PC-3 (cell line): ENCODE data around the gene PMF1. TPM values are rescaled to one million over a fixed set of nuclear protein-coding genes. Genes with fewer than 3 reads are reported as not detected.

Experiments used
- ATAC-seq: fragments of 200-7000 bp; cut with Tn5 transposase; 2 replicates; pipeline ENCODE4 v1.9.1; 2020; ENCODE audit warnings: mild to moderate bottlenecking, moderate library complexity
- BruUV-seq: library from RNA; stranded (reverse); fragments of 400-500 nt; replicated peaks from 2 replicates; lab custom pipeline; 2021; lab: Mats Ljungman, UMichigan
- CTCF ChIA-PET: fragments of 300-600 bp; sonication (Branson Sonifier 250); formaldehyde crosslinking; loops from one replicate; lab custom pipeline; 2022; ENCODE audit warnings: antibody characterized with exemption; lab: Charles Lee
- POLR2A ChIA-PET: fragments of 300-600 bp; sonication (Branson Sonifier 250); formaldehyde crosslinking; loops from one replicate; lab custom pipeline; 2022; ENCODE audit warnings: antibody characterized with exemption; ENCODE audit not compliant: unreplicated experiment; lab: Charles Lee
- DNase-seq: peaks from one replicate; pipeline ENCODE4 v3.0.0-alpha.2; 2015
- H2AFZ ChIP-seq: fragments of 300-600 bp; sonication (generic); 2 replicates; pipeline ENCODE4 v1.6.0; 2016; ENCODE audit warnings: antibody characterized with exemption, low read length
- H3F3A ChIP-seq: fragments of 300-600 bp; sonication (generic); one replicate; pipeline ENCODE4 v1.6.0; 2017; ENCODE audit warnings: antibody characterized with exemption, low read length, control low read depth, mild to moderate bottlenecking; ENCODE audit not compliant: unreplicated experiment
- H3K27ac ChIP-seq: fragments of 300-600 bp; sonication (generic); 2 replicates; pipeline ENCODE4 v1.5.1; 2016; ENCODE audit warnings: mild to moderate bottlenecking, low read length
- H3K27me3 ChIP-seq: fragments of 300-600 bp; sonication (generic); 2 replicates; pipeline ENCODE4 v1.6.1; 2016; ENCODE audit warnings: low read length, mixed read lengths
- H3K36me3 ChIP-seq: fragments of 300-600 bp; sonication (generic); 2 replicates; pipeline ENCODE4 v1.6.1; 2016; ENCODE audit warnings: low read depth, mixed run types, low read length, mixed read lengths
- H3K4me1 ChIP-seq: fragments of 300-600 bp; sonication (generic); 2 replicates; pipeline ENCODE4 v1.5.1; 2016; ENCODE audit warnings: low read length; ENCODE audit not compliant: insufficient read depth
- H3K4me2 ChIP-seq: fragments of 300-600 bp; sonication (generic); 2 replicates; pipeline ENCODE4 v1.6.0; 2016; ENCODE audit warnings: low read length
- H3K4me3 ChIP-seq: fragments of 300-600 bp; sonication (generic); 2 replicates; pipeline ENCODE4 v1.5.1; 2016; ENCODE audit warnings: mild to moderate bottlenecking, low read length, mixed read lengths
- H3K79me2 ChIP-seq: fragments of 300-600 bp; sonication (generic); 2 replicates; pipeline ENCODE4 v1.6.1; 2017; ENCODE audit warnings: low read length, mixed read lengths
- H3K9ac ChIP-seq: fragments of 300-600 bp; sonication (generic); 2 replicates; pipeline ENCODE4 v1.6.0; 2016; ENCODE audit warnings: mild to moderate bottlenecking, low read length
- H3K9me2 ChIP-seq: fragments of 300-600 bp; sonication (generic); replicated peaks from 2 replicates; pipeline ENCODE4 v1.6.1; 2016; ENCODE audit warnings: mixed run types, low read length, mixed read lengths
- H3K9me3 ChIP-seq: fragments of 300-600 bp; sonication (generic); 2 replicates; pipeline ENCODE4 v1.6.1; 2016; ENCODE audit warnings: low read length, mixed read lengths
- H4K20me1 ChIP-seq: fragments of 300-600 bp; sonication (generic); 2 replicates; pipeline ENCODE4 v1.6.1; 2016; ENCODE audit warnings: low read length, mixed read lengths
- EZH2 ChIP-seq: fragments of 300-600 bp; sonication (generic); IDR thresholded peaks from one replicate; pipeline ENCODE4 v1.6.1; 2017; ENCODE audit warnings: antibody characterized with exemption, mild to moderate bottlenecking, low read length; ENCODE audit not compliant: unreplicated experiment
- EZH2phosphoT487 ChIP-seq: fragments of 300-600 bp; sonication (generic); IDR thresholded peaks from 2 replicates; pipeline ENCODE4 v1.6.1; 2018; ENCODE audit warnings: mild to moderate bottlenecking, antibody characterized with exemption, low read length, borderline replicate concordance
- intact Hi-C: fragments of 100-400 bp; cut with micrococcal nuclease; formaldehyde crosslinking; loops from 2 replicates; pipeline ENCODE4 v1.9.0; 2023
- total RNA-seq: library from RNA; depleted of rRNA; stranded (reverse); fragments of >200 nt; gene quantifications from 2 replicates; pipeline ENCODE4 v1.2.3, GENCODE V29; 2014
- TF ChIP-seq, protein P1 (sequence below): fragments of 300-600 bp; sonication (generic); conservative IDR thresholded peaks from 2 replicates; pipeline ENCODE4 v1.5.1; 2017; ENCODE audit warnings: antibody characterized with exemption, low read depth, mild to moderate bottlenecking, low read length

The PMF1 gene
- total RNA-seq, 1 experiment from 2014 or later: 131 TPM

DNA sequence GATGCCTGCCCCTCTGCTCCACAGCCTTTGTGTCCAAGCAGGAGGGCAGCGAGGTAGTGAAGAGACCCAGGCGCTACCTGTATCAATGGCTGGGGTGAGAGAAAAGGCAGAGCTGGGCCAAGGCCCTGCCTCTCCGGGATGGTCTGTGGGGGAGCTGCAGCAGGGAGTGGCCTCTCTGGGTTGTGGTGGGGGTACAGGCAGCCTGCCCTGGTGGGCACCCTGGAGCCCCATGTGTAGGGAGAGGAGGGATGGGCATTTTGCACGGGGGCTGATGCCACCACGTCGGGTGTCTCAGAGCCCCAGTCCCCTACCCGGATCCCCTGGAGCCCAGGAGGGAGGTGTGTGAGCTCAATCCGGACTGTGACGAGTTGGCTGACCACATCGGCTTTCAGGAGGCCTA lies 29.9 kb downstream of the PMF1 start:
- intact Hi-C loops: no loop called here
- Histone ChIP-seq H3F3A (no peaks in the 10 kb centered on the region), H3K36me3 (peaks cover 9% of the 10 kb centered on the region), H3K9me3 (no peaks in the 10 kb centered on the region), H3K79me2 (no peaks in the 10 kb centered on the region), H3K27ac (no peak overlapping the region), H3K9ac (no peak overlapping the region), H3K4me2 (no peak overlapping the region), H3K27me3 (no peaks in the 10 kb centered on the region), H2AFZ (no peak overlapping the region), H3K4me1 (peaks cover 15% of the 10 kb centered on the region), H4K20me1 (no peaks in the 10 kb centered on the region), H3K9me2 (no peaks in the 10 kb centered on the region), H3K4me3 (no peak overlapping the region)
- ChIA-PET POLR2A (no interaction called here), CTCF (no interaction called here)
- DNase-seq (no peak), ATAC-seq (no peak)
- no TSS peak for BruUV-seq
- TF ChIP-seq, protein P1, sequence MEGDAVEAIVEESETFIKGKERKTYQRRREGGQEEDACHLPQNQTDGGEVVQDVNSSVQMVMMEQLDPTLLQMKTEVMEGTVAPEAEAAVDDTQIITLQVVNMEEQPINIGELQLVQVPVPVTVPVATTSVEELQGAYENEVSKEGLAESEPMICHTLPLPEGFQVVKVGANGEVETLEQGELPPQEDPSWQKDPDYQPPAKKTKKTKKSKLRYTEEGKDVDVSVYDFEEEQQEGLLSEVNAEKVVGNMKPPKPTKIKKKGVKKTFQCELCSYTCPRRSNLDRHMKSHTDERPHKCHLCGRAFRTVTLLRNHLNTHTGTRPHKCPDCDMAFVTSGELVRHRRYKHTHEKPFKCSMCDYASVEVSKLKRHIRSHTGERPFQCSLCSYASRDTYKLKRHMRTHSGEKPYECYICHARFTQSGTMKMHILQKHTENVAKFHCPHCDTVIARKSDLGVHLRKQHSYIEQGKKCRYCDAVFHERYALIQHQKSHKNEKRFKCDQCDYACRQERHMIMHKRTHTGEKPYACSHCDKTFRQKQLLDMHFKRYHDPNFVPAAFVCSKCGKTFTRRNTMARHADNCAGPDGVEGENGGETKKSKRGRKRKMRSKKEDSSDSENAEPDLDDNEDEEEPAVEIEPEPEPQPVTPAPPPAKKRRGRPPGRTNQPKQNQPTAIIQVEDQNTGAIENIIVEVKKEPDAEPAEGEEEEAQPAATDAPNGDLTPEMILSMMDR: no peak
- no peak for TF ChIP-seq EZH2phosphoT487
- no peak for TF ChIP-seq EZH2

DNA sequence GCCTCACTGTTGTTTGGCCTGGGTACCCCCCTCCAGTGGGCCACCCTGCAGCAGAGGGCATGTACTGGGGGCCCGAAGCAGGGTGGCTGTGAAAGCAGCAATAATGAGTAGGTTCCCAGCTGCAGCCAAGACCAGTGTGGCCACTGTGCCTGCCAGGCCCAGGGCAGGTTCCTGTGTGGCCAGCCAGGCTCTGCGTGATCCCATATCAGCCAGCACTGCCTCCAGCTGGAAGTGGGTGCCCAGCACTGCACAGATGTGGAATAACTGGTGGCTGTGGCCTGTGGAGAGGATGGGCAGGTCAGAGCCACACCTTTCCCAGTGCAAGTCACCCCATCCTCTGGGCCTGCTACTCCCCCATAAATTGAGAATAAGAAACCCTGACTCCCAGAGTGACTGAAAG lies 31.3 kb downstream of the PMF1 start:
- BruUV-seq: no TSS peak
- POLR2A ChIA-PET: no interaction called here
- DNase-seq: no peak
- no peak overlapping the region for H3K9ac ChIP-seq
- no peaks in the 10 kb centered on the region for H3K79me2 ChIP-seq
- no peak overlapping the region for H3K4me2 ChIP-seq
- no peak overlapping the region for H3K4me3 ChIP-seq
- H4K20me1 ChIP-seq: no peaks in the 10 kb centered on the region
- no peak overlapping the region for H2AFZ ChIP-seq
- peaks cover 9% of the 10 kb centered on the region; the same call in 1 of the 2 replicates for H3K36me3 ChIP-seq
- no peaks in the 10 kb centered on the region for H3K27me3 ChIP-seq
- CTCF ChIA-PET: interaction anchor here (0.5 kb wide), 1 partner anchor 98 kb away, joined by 3 read pairs; no protein-coding TSS in a partner anchor
- no peaks in the 10 kb centered on the region for H3K9me3 ChIP-seq
- TF ChIP-seq, protein P1: no peak
- no peak for TF ChIP-seq EZH2
- no peak for TF ChIP-seq EZH2phosphoT487
- H3K4me1 ChIP-seq: peaks cover 15% of the 10 kb centered on the region
- intact Hi-C loops: no loop called here
- no peak for ATAC-seq
- no peaks in the 10 kb centered on the region for H3F3A ChIP-seq
- H3K9me2 ChIP-seq: no peaks in the 10 kb centered on the region
- no peak overlapping the region for H3K27ac ChIP-seq

DNA sequence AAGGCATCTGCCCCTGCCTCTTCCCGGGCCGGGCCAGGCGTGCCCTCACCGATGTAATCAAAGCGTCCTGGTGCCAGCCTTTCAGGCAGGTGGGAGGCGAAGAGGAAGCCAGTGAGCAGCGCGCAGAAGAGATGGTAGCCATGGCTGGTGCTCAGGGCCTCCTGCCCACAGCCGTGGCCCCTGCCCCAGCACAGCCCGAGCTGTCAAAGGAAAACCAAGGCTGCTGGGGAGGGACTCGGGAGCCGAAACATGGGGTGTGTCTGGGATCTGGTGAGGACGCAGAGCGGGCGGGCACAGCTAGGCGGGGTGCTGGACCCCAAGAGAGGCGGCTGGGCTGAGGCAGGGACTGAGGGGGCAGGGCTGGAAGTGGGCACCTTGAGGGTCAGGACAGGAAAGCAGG lies 31.9 kb downstream of the PMF1 start:
- no TSS peak for BruUV-seq
- H3K4me1 ChIP-seq: peaks cover 15% of the 10 kb centered on the region
- peaks cover 12% of the 10 kb centered on the region; the same call in 1 of the 2 replicates for H3K36me3 ChIP-seq
- intact Hi-C loops: no loop called here
- TF ChIP-seq, protein P1: no peak
- TF ChIP-seq EZH2 (no peak), EZH2phosphoT487 (no peak)
- H3K4me2 ChIP-seq: no peak overlapping the region
- no peak for DNase-seq
- ChIA-PET POLR2A (no interaction called here), CTCF (no interaction called here)
- no peak overlapping the region for H3K27ac ChIP-seq
- H3K27me3 ChIP-seq: no peaks in the 10 kb centered on the region
- no peaks in the 10 kb centered on the region for H3K79me2 ChIP-seq
- no peaks in the 10 kb centered on the region for H4K20me1 ChIP-seq
- H3K9ac ChIP-seq: no peak overlapping the region
- no peaks in the 10 kb centered on the region for H3K9me2 ChIP-seq
- H2AFZ ChIP-seq: no peak overlapping the region
- no peaks in the 10 kb centered on the region for H3F3A ChIP-seq
- H3K4me3 ChIP-seq: no peak overlapping the region
- no peaks in the 10 kb centered on the region for H3K9me3 ChIP-seq
- no peak for ATAC-seq
